ENCODE results near the gene VSIG8.

GRCh38 chr1:159869173-159869572, 6.7 kb upstream of the VSIG8 start:
- TF ChIP-seq POLR2A (IDR thresholded peaks at IDR 0.05), result no peak
- TF ChIP-seq, protein P1, sequence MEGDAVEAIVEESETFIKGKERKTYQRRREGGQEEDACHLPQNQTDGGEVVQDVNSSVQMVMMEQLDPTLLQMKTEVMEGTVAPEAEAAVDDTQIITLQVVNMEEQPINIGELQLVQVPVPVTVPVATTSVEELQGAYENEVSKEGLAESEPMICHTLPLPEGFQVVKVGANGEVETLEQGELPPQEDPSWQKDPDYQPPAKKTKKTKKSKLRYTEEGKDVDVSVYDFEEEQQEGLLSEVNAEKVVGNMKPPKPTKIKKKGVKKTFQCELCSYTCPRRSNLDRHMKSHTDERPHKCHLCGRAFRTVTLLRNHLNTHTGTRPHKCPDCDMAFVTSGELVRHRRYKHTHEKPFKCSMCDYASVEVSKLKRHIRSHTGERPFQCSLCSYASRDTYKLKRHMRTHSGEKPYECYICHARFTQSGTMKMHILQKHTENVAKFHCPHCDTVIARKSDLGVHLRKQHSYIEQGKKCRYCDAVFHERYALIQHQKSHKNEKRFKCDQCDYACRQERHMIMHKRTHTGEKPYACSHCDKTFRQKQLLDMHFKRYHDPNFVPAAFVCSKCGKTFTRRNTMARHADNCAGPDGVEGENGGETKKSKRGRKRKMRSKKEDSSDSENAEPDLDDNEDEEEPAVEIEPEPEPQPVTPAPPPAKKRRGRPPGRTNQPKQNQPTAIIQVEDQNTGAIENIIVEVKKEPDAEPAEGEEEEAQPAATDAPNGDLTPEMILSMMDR (IDR thresholded peaks at IDR 0.05), result no peak
